ENCODE data around the gene PAM16. TPM values are rescaled to one million over a fixed set of nuclear protein-coding genes. Genes with fewer than 3 reads are reported as not detected.

Gene PAM16
- total and polyA plus RNA-seq, 2 of the 8 experiments (the other 6 are each of a cell fraction or from before 2014, with no cell fraction given) = 78.3 to 198 TPM

- TF ChIP-seq POLR2A (IDR thresholded peaks at IDR 0.05; ENCODE audit: control extremely low read depth in 1 of 2, low read depth in 2 of 2, low read length in 2 of 2) = no peak
These were observed 39.4 kb upstream of the PAM16 start (continued) for GRCh38 chr16:4390266-4391260.
